KBM-7 (cell line): ENCODE data around the gene NHEJ1.

Experiments used
- DNase-seq: peaks from one replicate; pipeline ENCODE4 v3.0.0-alpha.2; 2015
- in situ Hi-C: fragments of 300-500 bp; cut with MboI; formaldehyde crosslinking; loops from 2 replicates; pipeline ENCODE4 v1.14.3; 2020; ENCODE audit warnings: low sequenced_read_pairs, low pct_unique_long_range_greater_than_20kb, mixed read lengths

The NHEJ1 gene

DNA sequence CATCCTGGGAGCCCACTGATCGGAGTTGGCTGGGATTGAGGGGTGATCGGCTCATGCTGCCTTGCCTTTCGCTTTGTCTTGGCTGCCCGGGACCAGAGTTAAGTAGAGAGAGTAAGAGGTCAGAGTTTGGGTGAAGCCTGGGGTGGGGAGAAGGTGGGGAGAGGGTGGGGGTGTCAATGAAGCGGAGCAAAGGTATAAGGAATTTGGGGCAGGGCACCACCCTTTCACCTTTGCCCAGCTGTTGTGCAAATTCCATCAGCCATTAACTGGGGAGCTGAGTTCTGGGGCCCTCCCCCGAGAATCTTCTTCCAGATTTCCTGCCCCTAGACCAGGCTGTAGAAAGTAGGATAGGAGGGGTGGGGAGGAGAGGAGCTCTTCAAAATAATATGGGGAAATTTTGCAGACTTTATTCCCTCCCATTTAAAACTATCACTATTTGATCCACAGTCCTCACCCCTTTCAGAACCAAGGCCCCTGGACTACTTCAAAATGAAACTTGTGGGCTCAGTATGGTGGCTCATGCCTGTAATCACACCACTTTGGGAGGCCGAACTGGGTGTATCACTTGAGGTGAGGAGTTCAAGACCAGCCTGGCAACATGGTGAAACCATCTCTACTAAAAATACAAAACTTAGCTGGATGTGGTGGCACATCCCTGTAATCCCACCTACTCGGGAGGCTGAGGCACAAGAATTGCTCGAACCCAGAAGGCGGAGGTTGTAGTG lies 9.5 kb upstream of the NHEJ1 start, which contains the start of gene SLC23A3:
Gene SLC23A3 (minus strand): TSS at position 100 of the 725 bp plus-strand sequence. CDS start 45 bp downstream, at position 55.
- in situ Hi-C loops, result no loop called here
- no peak for DNase-seq

DNA sequence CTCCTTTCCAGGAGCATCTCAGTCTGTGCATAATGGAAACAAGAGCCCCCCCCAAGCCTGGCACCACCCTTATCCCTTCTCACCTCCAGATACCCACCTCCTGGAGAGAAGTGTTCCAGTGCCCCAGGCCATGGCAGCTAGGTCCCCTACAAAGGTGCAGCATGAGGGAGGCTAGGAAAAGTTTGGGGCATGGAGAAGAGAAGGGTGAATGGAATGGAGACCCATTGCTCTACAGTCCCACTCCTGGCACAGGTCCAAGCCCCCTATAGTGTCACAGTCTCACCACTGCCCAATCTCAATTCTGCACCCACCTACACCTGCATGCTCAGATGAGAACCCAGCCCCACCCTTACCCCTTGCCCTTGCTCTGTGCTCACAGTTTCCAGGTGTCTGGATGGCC lies 8.3 kb upstream of the NHEJ1 start:
- in situ Hi-C loops, result no loop called here

DNA sequence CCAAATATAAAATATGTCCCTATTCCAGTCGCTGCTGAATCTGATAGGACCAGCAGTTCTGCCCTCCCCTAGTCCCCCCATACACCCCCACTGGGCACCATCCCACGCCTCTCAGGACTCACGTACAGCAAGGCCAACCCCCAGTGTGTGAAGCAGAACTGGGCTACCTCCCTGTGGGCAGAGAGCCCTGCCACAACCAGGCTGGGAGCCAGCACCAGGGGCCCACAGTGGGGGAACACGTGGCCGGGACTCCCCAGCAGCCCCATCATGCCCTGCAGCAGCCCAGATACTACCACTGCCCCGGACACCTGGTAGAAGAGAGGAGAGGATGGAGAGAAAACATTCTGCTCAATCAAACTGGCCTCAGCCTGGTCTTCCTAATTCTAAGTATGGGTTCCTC lies 7.9 kb upstream of the NHEJ1 start:
- no peak for DNase-seq
- in situ Hi-C loops, result no loop called here

More for the DNA sequence above, 8.3 kb upstream of the NHEJ1 start:
- DNase-seq, result no peak

DNA sequence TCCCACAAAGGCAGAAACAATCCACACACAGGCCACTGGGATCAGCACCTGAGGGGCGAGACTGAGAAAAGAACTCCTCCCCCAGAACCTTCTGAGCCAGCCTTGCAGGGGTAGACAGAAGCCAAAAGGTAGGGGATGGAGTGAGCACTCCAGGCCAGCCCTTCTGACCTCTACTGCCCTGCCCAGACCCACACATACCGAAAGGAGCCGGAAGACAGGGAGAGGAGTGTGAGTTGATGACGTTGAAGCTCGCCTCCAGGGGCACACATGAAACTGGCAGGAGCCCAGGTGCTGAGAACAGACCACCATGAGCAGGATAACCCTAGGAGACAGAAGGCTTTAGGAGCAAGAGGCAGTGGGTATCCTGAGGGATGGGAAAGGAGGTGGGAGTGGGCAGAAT lies 7.4 kb upstream of the NHEJ1 start:
- in situ Hi-C loops, result no loop called here
- no peak for DNase-seq

DNA sequence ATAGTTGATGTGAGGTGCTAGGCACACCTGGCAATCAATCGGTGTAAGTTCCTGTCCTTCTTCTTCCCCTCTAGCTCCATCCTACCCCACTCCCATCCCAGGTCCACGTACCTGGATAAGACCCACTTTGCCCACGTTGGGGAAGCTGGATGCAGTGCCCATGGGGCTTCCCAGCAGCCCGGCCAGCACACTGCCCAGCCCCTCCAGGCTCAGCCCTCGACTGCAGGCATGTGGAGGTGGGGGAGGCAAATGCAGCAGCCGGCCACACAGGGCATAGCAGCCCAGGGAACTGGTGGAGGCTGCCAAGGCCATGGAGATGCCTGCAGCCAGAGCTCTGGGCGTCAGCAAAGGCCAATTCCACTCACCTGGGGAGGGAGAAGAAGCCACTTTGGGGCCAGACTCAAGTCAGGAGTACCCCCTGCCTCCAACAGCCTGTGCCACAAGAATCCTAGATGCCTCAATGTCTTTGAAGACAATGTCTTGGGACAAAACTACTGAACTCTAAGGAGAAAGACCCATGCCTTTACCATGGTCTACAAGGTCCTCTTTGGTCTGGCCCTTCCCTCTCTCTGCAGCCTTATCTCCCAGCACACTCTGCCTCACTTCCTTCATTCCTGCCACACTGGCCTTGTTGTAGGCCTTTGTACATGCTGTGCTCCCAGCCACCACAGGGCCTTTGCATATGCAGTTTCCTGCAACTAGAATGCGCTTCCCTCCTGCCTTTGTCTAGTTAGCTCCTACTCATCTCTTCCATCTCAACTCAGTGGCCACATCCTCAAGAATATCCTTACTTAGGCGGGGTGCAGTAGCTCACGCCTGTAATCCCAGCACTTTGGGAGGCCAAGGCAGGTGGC lies 4.7 kb upstream of the NHEJ1 start:
- DNase-seq, result no peak
- in situ Hi-C loops, result no loop called here

DNA sequence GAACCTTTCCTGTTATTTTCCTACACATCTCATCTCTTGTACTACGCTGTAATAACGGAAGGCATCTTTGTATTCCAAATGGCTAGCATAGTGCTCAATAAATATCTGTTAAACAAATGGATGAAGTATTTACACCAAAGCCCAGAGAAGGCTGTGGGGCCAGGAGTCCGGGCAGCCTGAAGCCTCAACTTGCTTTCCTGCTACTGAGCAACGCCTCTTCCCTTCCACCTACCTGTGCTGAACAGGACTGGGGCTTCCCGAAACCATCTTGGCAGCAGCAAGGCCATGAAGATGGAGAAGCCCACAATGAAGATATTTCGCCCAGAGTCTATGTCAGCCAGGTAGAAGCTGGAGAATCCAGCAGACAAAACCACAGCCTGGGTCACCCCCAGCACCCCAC lies 2.5 kb upstream of the NHEJ1 start:
- no peak for DNase-seq
- in situ Hi-C loops, result no loop called here

DNA sequence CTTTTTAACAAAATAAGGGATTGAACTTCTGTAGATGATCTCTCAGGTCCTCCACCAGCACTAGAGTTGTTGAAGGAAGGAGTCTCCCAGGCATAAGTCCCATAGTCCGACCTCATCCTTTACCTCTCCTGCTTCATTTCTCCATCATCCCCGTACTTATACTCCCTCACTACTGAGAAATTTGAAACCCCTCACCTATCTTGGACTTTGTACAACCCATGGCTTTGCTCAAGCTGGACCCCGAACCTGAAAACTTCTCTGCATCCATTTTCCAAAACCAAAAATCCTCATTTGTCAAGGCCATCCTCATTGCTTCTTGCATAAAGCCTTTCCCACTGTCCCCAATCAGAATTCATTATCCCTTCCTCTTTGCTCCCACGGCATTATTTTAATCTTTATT lies 482 bp upstream of the NHEJ1 start:
- DNase-seq, result no peak
- in situ Hi-C loops, result no loop called here

DNA sequence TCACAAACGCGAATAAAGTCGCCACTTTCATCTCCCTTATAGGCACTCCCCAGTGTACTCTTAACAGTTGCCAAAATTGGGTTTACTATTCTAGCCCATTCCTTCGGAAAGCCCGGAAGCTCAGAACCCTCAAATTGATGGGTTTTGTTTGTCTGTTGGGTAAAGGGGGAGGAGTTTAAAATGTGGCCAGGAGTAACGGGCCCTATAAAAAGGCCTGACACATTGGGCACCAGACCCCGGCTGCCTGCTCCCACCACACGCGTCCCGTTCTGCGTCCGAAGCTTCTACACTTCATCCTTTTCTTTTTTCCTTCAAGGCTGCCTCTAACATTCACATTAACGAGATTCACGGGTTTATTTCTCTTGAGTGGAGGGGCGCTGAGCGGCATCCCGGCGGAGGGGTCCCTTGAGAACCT lies 837 bp downstream of the NHEJ1 start:
- in situ Hi-C loops, result no loop called here
- no peak for DNase-seq

DNA sequence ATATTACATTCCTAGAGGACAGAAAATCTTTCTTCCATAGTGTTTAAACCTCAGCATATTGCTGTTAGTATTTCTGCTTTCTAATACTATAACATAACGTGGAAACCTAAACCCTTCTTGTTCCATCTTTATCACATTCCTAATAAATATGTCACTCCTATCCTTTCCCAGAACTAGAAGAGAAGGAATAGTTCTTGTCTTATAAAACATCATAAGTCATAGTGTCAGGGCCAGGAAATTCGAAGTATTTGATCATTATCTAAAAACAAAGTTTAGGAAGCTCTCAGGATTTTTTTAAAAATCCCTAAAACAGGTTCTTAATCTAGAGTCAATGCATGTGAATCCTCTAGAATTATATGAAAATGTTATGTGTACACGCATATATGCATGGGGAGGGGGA lies 2.0 kb downstream of the NHEJ1 start:
- DNase-seq, result no peak
- in situ Hi-C loops, result no loop called here

DNA sequence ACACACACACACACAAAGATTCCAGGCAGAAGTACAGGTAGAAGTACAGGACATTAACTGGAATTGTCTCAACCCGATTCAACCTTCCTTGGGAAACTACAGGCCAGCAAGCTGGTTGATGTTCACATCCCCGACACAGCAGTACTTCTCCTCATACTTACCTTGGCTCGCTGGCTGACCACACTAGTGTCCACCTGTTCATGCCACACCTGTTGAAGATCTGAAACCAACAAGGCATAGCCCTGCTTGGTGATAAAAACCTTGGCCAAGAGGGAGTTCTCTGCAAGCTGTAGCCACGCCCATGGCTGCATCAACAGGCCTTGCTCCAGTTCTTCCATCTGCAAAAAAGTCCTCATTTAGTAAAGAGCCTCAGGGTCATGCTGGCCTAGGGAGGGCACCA lies 2.6 kb downstream of the NHEJ1 start:
- DNase-seq, result no peak
- in situ Hi-C loops, result no loop called here

DNA sequence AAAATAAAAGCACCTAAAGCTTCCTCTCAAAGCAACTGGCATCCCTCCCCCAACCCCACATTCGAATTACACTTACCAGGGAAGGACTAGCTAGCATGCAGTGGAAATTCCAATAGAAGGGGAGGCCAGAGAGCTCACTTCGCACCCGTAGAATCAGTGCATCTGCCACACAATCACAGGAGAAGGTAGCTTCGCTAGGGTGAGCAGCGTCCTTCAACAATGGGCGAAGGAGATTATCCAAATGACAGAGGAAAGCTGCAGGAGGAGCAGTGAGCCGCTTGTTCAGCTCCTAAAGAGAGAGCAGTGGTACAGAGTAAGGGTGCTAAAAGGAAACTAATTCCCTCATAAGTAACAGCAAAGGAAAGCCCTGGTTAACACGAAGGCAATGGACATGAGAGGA lies 3.2 kb downstream of the NHEJ1 start:
- in situ Hi-C loops, result no loop called here
- DNase-seq, result no peak

DNA sequence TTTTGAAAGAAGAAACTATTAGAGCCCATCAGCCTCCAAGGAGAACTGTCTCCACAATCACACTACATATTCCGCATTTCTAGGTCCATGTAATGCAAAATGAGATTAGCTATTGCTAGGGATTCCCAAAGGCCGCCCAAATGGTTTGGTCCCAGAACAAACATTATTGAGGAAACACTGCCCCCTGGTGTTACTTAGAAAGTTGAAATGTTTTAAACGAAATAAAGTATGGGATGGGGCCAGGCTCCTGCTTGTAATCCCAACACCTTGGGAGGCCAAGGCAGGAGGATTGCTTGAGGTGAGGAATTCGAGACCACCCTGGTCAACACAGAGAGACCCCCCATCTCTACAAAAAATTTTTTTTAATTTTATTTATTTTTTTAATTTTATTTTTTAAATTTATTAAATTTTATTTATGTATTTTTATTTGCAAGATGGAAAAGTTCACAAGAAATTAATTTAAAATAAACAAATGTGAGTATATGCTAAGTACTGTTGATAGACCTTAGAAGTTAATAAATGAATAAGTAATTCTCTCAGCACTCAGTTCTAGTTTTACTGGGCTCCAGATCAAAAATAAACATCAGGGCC lies 5.5 kb downstream of the NHEJ1 start:
- DNase-seq, result peak; percentile 79
- in situ Hi-C loops, result no loop called here

DNA sequence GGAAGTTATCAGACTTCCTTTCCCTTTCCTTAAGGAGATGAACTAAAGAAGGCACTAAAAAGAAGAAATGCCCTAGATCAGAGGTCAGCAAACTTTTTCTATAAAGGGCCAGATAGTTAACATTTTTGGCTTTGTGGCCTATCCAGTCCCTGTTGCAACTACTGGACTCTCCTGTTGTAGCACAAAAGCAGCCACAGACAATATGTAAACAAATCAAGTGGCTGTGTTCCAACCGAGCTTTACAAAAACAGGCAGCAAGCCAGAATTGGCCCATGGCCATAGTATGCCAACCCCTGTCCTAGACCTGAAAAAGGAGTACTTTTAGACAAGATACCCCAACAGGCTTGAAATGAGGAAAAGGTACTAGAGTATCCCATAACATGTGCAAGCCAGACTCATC lies 10.9 kb downstream of the NHEJ1 start:
- in situ Hi-C loops, result no loop called here
- no peak for DNase-seq

DNA sequence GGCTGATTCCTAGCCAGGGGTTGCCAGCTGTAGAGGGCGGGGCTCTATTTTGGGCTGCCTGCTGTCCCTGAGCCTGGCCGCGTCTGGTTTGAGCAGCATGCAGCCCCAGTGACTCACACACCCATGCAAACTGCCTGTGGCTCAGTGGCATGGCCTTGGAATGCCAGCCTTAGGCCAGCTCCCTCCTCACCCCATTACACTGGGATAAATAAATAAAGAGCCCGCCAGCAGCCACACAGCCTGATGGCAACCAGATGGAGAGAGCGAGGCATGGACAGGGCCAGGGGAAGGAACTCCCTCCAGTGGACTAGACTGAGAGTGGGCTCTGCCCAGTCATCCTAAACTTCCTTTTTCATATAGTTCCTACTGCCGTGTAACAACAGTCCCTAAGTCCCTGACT lies 18.3 kb downstream of the NHEJ1 start:
- no peak for DNase-seq

DNA sequence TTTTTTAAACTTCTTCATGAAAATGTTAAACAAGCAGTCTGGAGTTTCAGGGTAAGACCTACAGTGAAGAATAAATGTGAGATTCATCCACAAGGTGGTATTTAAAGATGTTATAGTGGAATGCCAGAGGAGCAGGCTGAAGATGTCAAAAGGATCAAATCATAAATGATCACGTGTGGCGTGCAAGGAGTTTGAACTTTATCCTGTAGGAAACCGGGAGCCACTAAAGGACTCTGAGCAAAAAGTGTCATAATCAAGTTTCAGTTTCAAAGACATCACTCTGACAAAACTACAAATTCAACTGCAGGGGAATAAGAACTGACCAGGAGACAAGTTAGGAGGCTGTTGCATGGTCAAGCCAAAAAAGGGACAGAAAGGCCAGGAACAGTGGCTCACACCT lies 19.9 kb downstream of the NHEJ1 start:
- in situ Hi-C loops, result no loop called here
- no peak for DNase-seq

More for the DNA sequence above, 18.3 kb downstream of the NHEJ1 start:
- in situ Hi-C loops, result no loop called here

DNA sequence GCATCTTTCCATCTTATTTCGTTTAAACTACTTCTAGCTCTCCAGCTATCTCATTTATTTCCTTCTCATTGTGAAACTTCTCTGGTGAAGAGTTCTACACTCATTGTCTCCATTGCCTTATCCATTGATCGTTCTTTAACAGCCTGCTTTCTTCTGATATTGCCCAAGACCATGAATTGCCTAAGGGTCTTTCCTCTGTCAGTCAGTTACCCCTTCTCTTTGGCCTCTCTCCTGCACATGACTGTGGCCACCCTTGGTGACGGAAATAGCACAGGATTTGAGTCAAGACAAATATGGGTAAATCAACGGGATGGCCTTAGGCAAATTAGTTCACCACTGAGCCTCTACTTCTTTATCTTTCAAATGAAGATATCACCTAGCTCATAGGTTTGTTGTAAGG lies 26.6 kb downstream of the NHEJ1 start:
- in situ Hi-C loops, result no loop called here
- DNase-seq, result no peak

DNA sequence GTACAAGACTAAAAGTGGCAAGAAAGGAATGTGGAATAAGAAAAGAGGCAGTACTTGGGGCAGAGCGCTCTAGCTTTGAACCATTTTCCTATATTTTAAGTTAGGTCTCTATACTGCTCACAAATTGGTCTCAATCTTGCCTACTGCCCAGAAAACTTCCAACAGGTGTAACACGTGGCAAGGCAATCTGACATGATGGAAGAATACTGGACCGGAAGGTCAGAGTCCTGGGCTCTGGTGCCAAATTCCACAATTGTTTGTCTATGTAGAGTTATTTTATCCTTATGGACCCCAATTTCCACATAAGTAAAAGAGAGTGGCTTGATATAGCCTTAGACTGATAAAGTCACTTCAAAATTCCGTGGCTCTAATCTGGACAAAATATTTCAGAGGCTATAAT lies 28.9 kb downstream of the NHEJ1 start:
- in situ Hi-C loops, result no loop called here
- DNase-seq, result no peak

DNA sequence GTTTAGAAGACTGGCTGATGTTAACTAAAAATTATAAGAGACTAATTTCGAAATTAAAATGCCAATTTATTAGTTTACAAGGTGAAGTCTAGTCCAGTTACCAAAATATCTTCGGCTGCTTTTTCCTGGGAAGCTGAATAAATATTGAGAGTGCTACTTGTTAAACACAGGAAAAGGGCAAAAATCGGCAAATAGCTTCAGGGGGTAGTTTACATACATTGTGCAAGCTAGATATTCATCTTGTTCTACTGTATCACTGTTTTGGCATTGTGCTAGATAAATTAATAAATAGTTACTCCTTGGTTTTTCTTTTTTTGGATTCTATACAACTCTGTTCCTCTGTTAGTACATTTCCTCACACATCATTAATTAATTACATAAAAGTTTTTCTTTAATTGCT lies 29.3 kb downstream of the NHEJ1 start:
- no peak for DNase-seq
- in situ Hi-C loops, result no loop called here

DNA sequence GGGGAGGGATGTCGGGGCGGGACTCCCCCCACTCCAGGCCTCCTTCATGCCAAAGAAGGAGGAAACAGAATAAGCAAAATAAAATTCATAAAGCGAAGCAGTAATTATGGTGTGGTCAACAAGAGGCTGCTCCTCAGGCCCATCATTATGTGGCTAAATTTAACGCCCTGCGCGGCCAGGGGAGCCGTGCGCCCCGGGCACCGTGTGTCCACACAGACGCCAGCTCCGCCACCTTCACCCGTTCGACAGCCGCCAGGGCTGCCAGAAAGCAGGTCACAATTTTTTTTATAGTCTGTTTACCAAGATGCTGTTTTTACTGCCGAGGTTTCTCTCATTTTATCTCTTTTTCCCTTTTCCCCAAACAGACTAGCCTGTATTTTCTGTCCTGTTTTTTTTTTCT lies 31.0 kb downstream of the NHEJ1 start:
- in situ Hi-C loops, result no loop called here

DNA sequence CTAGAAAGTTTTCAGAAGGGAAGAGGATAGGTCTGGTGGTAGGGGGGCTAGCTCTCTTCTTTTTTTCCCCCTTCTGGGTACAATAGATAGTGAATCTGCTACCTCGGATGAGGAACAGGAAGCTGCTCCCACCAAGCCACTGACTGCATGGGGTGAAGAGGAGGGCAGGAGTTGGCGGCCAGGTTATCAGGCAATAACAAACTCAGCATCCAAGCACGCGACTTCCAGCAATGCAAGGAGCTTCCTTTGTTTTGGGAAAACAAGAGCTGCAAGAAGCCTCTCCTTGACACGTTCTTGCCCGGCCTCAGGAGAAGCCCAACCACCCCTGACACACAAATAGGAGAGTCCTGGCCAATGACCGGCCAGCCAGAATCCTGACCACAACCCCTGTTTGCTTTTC lies 32.2 kb downstream of the NHEJ1 start:
- in situ Hi-C loops, result no loop called here
- DNase-seq, result peak; percentile 73

More for the DNA sequence above, 31.0 kb downstream of the NHEJ1 start:
- no peak for DNase-seq
